ENCODE data around the gene GCC1. TPM values are rescaled to one million over a fixed set of nuclear protein-coding genes. Genes with fewer than 3 reads are reported as not detected.
"Not testable (repeated sequence)": the region's sequence is repeated elsewhere in the genome, so short reads cannot be mapped to it uniquely, and the experiment has no call there.

Gene GCC1
- total RNA-seq, 1 experiment from 2014 or later: 16.8 TPM

- Mint-ChIP-seq H3K27ac (no peak overlapping the region), H3K27me3 (ENCODE audit: low read depth) (no peaks in the 10 kb centered on the region), H3K4me3 (no peak overlapping the region), H3K9me3 (no peaks in the 10 kb centered on the region), H3K36me3 (ENCODE audit: insufficient read depth in 1 of 3, low read depth in 3 of 3) (no peaks in the 10 kb centered on the region), H3K4me1 (no peaks in the 10 kb centered on the region)
- H3K27ac ChIP-seq (ENCODE audit: insufficient read length, low read depth, low read length): no peak overlapping the region
- H2AFZ ChIP-seq (ENCODE audit: low read length): no peak overlapping the region
- no peak overlapping the region for H2BK15ac ChIP-seq (ENCODE audit: low read depth, low read length)
- no peak overlapping the region for H2AK5ac ChIP-seq (ENCODE audit: insufficient read length, low read length)
- no peak overlapping the region for H4K5ac ChIP-seq (ENCODE audit: insufficient read length, low read depth, low read length)
- no peak overlapping the region for H3K14ac ChIP-seq (ENCODE audit: insufficient read depth, low read length)
- H2BK120ac ChIP-seq (ENCODE audit: low read depth, low read length, poor library complexity, severe bottlenecking): no peak overlapping the region
- DNase-seq: no peak
- no peaks in the 10 kb centered on the region for H3K27me3 ChIP-seq (ENCODE audit: insufficient read depth, low read length)
- H4K91ac ChIP-seq (ENCODE audit: insufficient read length, low read depth, low read length): no peak overlapping the region
- H3K9ac ChIP-seq (ENCODE audit: extremely low read depth, insufficient read length, low read length): no peak overlapping the region
- H2BK12ac ChIP-seq (ENCODE audit: insufficient read length, low read depth, low read length): no peak overlapping the region
- no peak overlapping the region for H2BK20ac ChIP-seq (ENCODE audit: low read depth, low read length, poor library complexity, severe bottlenecking)
- no peaks in the 10 kb centered on the region for H3K4me1 ChIP-seq (ENCODE audit: insufficient read depth, low read length)
- H3K18ac ChIP-seq (ENCODE audit: insufficient read length, low read depth, low read length): no peak overlapping the region
- H3K4ac ChIP-seq (ENCODE audit: low read depth, low read length): no peak overlapping the region
- H2BK5ac ChIP-seq (ENCODE audit: insufficient read length, low read length): no peak overlapping the region
- WGBS (ENCODE audit: extremely low coverage, insufficient read length, low lambda C conversion rate): no CpG with 5 or more reads among the region's 3 CpGs
- H4K8ac ChIP-seq (replicated peaks; ENCODE audit: insufficient read length, low read depth, low read length): no peak overlapping the region
- H3K23me2 ChIP-seq (ENCODE audit: insufficient read length, low read depth, low read length, poor library complexity, severe bottlenecking): no peaks in the 10 kb centered on the region
- no peak for TF ChIP-seq CTCF (conservative IDR thresholded peaks at IDR 0.05)
- H3K9me3 ChIP-seq (ENCODE audit: control insufficient read depth, low read depth, low read length): no peaks in the 10 kb centered on the region
- no peak overlapping the region for H3K4me2 ChIP-seq (ENCODE audit: insufficient read depth, insufficient read length, low read length)
- no peak overlapping the region for H3K23ac ChIP-seq (ENCODE audit: insufficient read length, low read depth, low read length)
- H3K79me2 ChIP-seq (ENCODE audit: insufficient read depth, low read length): no peaks in the 10 kb centered on the region
- H3K56ac ChIP-seq (ENCODE audit: insufficient read length, low read depth, low read length): no peak overlapping the region
- H4K20me1 ChIP-seq (ENCODE audit: control insufficient read depth, insufficient read depth, insufficient read length): no peaks in the 10 kb centered on the region
- H3K79me1 ChIP-seq (ENCODE audit: insufficient read depth, low read depth, low read length, poor library complexity, severe bottlenecking): no peaks in the 10 kb centered on the region
- H3T11ph ChIP-seq (ENCODE audit: low read length): no peak overlapping the region
Measured at GRCh38 chr7:127571741-127572505, 13.5 kb downstream of the GCC1 start.

- not testable (repeated sequence) for H3K27ac Mint-ChIP-seq; H3K9ac ChIP-seq (ENCODE audit: extremely low read depth, insufficient read length, low read length); H3K9me3 ChIP-seq (ENCODE audit: control insufficient read depth, low read depth, low read length); H4K5ac ChIP-seq (ENCODE audit: insufficient read length, low read depth, low read length); H3K27ac ChIP-seq (ENCODE audit: insufficient read length, low read depth, low read length); H2BK120ac ChIP-seq (ENCODE audit: low read depth, low read length, poor library complexity, severe bottlenecking); H2AFZ ChIP-seq (ENCODE audit: low read length); H3K14ac ChIP-seq (ENCODE audit: insufficient read depth, low read length); DNase-seq; H4K8ac ChIP-seq (replicated peaks; ENCODE audit: insufficient read length, low read depth, low read length); H3K23me2 ChIP-seq (ENCODE audit: insufficient read length, low read depth, low read length, poor library complexity, severe bottlenecking); H3K27me3 ChIP-seq (ENCODE audit: insufficient read depth, low read length); H3T11ph ChIP-seq (ENCODE audit: low read length); H3K4ac ChIP-seq (ENCODE audit: low read depth, low read length); H3K27me3 Mint-ChIP-seq (ENCODE audit: low read depth); H3K4me2 ChIP-seq (ENCODE audit: insufficient read depth, insufficient read length, low read length); H3K79me1 ChIP-seq (ENCODE audit: insufficient read depth, low read depth, low read length, poor library complexity, severe bottlenecking); H3K79me2 ChIP-seq (ENCODE audit: insufficient read depth, low read length); H2BK12ac ChIP-seq (ENCODE audit: insufficient read length, low read depth, low read length); H3K23ac ChIP-seq (ENCODE audit: insufficient read length, low read depth, low read length); H3K4me1 Mint-ChIP-seq; H2BK20ac ChIP-seq (ENCODE audit: low read depth, low read length, poor library complexity, severe bottlenecking); H3K4me1 ChIP-seq (ENCODE audit: insufficient read depth, low read length); H4K20me1 ChIP-seq (ENCODE audit: control insufficient read depth, insufficient read depth, insufficient read length); H3K18ac ChIP-seq (ENCODE audit: insufficient read length, low read depth, low read length); H3K9me3 Mint-ChIP-seq; H2BK5ac ChIP-seq (ENCODE audit: insufficient read length, low read length); H3K36me3 Mint-ChIP-seq (ENCODE audit: insufficient read depth in 1 of 3, low read depth in 3 of 3); H4K91ac ChIP-seq (ENCODE audit: insufficient read length, low read depth, low read length); H3K56ac ChIP-seq (ENCODE audit: insufficient read length, low read depth, low read length); H3K4me3 Mint-ChIP-seq; H2AK5ac ChIP-seq (ENCODE audit: insufficient read length, low read length); H2BK15ac ChIP-seq (ENCODE audit: low read depth, low read length)
- WGBS (ENCODE audit: extremely low coverage, insufficient read length, low lambda C conversion rate): no CpG with 5 or more reads among the region's 3 CpGs
Measured at GRCh38 chr7:127568034-127568433, 17.4 kb downstream of the GCC1 start.

Data from H9 (cell line).